Mononuclear cell (primary cell): ENCODE data around the gene SLC30A3. TPM values are rescaled to one million over a fixed set of nuclear protein-coding genes. Genes with fewer than 3 reads are reported as not detected.

ENCODE experiments used
- H3K27me3 ChIP-seq: 2 replicates; pipeline ENCODE4 v1.6.0; 2011; ENCODE audit warnings: low read length, control low read depth; ENCODE audit not compliant: insufficient read depth
- H3K4me1 ChIP-seq: 2 replicates; pipeline ENCODE4 v1.5.1; 2011; ENCODE audit warnings: mild to moderate bottlenecking, low read length, control low read depth; ENCODE audit not compliant: insufficient read depth
- H3K4me3 ChIP-seq: 2 replicates; pipeline ENCODE4 v1.5.1; 2011; ENCODE audit warnings: mild to moderate bottlenecking, low read length, moderate library complexity
- H3K9me3 ChIP-seq: 2 replicates; pipeline ENCODE4 v1.5.1; 2011; ENCODE audit warnings: low read depth, mild to moderate bottlenecking, control low read depth, low read length
- total RNA-seq: library from RNA; depleted of rRNA; stranded (reverse); fragments of >200 nt; gene quantifications from one replicate; pipeline ENCODE4 v1.2.3, GENCODE V29; 2012

The SLC30A3 gene
- total RNA-seq, 1 donor: not detected

DNA sequence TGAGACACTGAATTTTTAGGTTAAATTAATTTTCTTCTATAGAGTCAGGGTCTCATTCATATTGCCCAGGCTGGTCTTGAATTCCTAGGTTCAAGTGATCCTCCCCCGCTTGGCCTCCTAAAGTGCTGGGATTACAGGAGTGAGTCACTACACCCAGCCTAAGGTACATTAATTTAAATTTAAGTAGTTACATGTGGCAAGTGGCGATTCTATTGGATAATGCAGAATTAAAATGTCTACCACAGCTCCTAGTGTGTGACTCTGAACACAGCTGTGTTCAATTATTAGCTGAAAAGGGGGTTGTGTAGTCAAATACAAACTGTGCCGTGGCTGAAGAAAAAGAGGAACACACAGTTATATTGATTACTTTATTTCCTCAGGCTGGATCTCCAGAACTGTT, 47.9 kb downstream of the SLC30A3 start:
- Histone ChIP-seq H3K9me3 (no peaks in the 10 kb centered on the region), H3K4me1 (peaks cover 38% of the 10 kb centered on the region), H3K4me3 (no peak overlapping the region)

DNA sequence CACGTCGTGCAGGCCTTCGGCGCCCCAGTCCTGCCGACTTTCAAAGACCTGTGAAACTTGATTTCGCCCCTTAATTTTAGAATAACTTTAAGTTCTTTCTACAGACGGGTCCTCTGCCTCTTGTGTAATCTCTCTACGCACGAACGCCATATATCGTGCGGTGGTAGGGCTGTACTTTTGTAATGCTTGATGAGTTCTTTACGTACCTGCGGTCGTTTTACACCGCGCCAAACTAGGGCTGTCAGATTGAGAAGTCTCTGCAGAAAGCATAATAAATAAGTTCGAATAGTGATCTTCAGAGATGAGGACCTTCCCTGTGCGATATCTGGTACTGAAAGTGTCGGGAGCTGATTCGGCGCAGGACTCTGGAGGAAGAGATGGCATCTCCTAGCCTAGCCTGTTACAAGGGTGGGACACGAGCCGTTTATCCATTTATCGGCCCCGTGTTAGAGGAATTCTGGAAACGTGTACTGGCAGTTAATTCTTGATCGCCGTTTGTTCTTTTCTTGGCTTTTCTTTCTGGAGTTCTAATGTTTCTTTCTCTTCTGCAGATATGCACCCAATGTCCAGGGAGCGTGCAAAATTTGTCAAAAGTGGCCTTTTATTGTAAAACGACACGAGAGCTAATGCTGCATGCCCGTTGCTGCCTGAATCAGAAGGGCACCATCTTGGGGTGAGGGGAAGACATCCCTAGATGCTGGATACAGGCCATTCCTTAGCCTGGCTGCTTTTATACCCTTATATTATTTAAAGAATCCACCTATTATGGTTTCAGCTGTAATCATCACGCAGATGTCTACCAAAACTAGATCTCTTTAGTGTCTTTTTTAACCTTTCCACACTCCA, 50.0 kb downstream of the SLC30A3 start:
- Histone ChIP-seq H3K4me3 (peak overlapping the region; percentile 91), H3K9me3 (no peaks in the 10 kb centered on the region), H3K27me3 (no peaks in the 10 kb centered on the region), H3K4me1 (peaks cover 28% of the 10 kb centered on the region)

More for the DNA sequence above, 47.9 kb downstream of the SLC30A3 start:
- no peaks in the 10 kb centered on the region for H3K27me3 ChIP-seq

DNA sequence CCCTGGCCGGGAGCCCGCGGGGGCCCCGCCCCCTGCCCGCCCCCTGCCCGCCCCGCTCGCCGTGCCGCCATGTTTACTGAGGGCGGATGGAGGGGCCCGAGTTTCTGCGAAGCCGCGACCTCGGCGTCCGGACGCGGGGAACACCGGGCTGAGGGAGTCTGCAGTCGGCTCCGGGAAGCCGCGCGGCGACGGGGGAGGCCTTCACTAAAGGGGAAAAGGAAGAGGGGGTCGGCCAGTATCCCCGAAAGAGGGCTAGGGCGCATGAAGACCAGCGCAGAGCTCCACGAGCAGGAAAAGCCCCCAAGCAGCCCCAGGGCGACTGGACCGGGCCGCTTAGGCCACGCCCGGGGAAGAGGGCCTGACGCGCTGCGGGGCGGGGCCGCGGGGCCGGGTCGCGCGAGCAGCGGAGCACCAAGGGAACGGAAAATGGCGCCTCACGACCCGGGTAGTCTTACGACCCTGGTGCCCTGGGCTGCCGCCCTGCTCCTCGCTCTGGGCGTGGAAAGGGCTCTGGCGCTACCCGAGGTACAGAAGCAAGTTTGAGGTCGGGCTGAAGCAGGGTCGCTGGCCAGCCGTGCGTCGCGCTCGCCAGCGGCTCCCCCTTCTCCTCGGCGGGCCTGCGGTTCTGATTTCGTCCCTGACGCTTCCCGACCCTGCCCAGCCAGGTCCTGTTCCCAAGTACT, 50.8 kb downstream of the SLC30A3 start, which contains the start of the genes ATRAID and SLC5A6:
ATRAID (plus strand) TSS at position 99 of the 683 bp plus-strand sequence; CDS start at position 427, 328 bp downstream.
SLC5A6 (minus strand) TSS at position 326 of the 683 bp plus-strand sequence. CDS start 4,618 bp downstream, outside the sequence.
- peaks cover 23% of the 10 kb centered on the region for H3K4me1 ChIP-seq
- no peaks in the 10 kb centered on the region for H3K27me3 ChIP-seq
- H3K4me3 ChIP-seq: peak within 1 kb of the TSS; percentile 91
- no peaks in the 10 kb centered on the region for H3K9me3 ChIP-seq

DNA sequence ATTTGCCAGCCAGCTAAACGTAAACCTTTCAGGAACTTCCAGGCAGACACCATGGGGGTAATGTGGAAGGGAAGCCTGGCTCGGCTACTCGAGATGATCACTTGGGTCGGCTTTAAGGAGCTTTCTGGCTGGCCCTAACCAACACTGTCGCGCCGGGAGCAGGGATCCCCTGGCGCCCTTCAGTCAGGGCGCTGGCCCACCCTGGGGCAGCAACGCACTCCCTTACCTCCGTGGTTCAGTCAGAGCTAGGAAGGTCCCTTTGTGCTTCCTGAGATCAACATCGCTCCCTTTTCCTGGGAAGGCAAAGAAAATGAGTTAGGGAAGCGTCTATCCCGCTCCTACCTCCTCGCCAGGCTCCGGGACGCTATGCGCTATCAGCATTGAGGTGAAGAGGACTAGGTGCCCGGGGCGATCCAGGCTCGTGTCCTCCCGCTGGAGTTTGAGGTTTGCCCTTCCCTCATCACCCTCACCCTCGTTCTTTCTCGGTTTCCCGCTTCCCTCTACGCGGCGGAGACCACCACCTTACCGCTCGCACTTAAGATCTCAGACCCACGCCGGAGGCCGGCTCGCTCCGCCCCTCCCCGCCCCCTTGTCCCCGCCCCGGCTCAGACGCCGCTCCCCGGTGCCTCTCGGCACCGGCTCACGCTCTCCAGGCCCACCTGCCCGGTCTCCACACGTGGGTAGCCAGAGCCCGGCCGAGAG, 51.5 kb downstream of the SLC30A3 start:
- H3K4me1 ChIP-seq: peaks cover 18% of the 10 kb centered on the region
- H3K27me3 ChIP-seq: no peaks in the 10 kb centered on the region
- no peaks in the 10 kb centered on the region for H3K9me3 ChIP-seq
- H3K4me3 ChIP-seq: peak overlapping the region; percentile 91

DNA sequence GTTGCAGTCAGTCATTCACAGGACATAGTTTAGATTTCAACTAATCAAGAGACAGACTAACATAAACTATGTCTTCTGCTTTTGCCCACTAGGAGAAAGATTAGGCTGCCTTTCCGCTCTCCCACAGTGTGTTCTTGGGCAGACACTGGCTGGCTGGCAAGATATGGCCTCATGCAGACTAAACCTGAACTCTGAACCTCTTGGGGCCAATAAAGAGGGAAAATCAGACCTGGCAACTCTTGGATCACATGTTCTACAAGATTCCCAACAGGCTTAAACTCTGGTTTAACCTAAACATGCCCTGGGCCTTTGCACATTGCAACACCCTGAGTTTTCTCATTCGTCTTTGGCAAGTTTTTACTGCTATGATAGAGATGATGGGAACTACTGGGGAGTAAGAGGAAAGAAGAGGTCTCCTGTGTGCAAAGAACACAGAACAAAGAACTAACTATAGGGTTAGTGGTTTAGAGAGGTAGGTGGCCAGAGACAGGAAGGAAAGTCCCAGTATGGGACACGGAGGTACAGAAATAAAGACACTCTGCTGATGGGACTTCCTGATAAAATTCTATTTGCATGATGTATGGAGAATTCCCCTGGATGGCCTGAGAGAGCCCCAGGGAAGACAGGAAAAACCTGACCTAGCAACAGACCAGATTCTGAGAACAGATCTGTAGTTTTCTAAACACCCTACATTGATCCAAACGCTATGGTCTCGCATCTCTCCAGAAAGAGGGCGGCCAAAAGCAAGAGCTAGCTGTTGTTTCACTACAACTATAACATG, 53.0 kb downstream of the SLC30A3 start:
- Histone ChIP-seq H3K4me1 (peaks cover 18% of the 10 kb centered on the region), H3K4me3 (no peak overlapping the region), H3K27me3 (no peaks in the 10 kb centered on the region), H3K9me3 (no peaks in the 10 kb centered on the region)

DNA sequence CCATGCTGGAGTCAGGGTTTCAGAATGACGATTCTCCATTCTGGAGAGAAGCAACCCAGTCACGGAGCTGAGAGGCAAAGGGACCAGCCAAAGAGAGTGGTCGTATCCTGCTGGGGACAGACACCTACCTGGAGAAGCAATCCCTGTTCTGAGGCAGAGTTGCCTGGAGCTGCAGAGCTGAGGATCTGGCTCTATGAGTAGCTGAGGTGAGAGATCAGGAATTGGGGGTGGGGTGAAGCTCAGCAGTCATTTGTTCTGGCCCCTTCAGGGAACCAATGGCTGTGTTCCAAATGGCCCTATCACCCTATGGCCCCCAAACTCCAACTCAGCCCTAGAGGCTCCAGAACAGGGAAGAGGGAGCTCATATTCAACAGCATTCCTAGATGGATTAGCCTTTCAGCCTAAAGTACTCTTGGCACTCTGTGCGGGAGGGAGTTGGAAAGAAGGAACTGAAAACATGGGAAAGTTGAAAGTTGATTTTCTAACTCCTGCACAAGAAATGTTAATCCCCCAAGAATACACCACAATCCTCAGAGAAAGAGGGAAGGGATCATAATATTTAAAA, 54.3 kb downstream of the SLC30A3 start:
- no peak overlapping the region for H3K4me3 ChIP-seq
- peaks cover 16% of the 10 kb centered on the region for H3K4me1 ChIP-seq
- no peaks in the 10 kb centered on the region for H3K27me3 ChIP-seq
- H3K9me3 ChIP-seq: no peaks in the 10 kb centered on the region

GRCh38 chr2:27206346-27206745, 56.5 kb downstream of the SLC30A3 start:
- peaks cover 5% of the 10 kb centered on the region for H3K4me1 ChIP-seq
- no peaks in the 10 kb centered on the region for H3K27me3 ChIP-seq
- no peak overlapping the region for H3K4me3 ChIP-seq
- H3K9me3 ChIP-seq: no peaks in the 10 kb centered on the region

GRCh38 chr2:27205206-27205605, 57.6 kb downstream of the SLC30A3 start:
- no peaks in the 10 kb centered on the region for H3K27me3 ChIP-seq
- H3K4me3 ChIP-seq: no peak overlapping the region
- no peaks in the 10 kb centered on the region for H3K9me3 ChIP-seq

DNA sequence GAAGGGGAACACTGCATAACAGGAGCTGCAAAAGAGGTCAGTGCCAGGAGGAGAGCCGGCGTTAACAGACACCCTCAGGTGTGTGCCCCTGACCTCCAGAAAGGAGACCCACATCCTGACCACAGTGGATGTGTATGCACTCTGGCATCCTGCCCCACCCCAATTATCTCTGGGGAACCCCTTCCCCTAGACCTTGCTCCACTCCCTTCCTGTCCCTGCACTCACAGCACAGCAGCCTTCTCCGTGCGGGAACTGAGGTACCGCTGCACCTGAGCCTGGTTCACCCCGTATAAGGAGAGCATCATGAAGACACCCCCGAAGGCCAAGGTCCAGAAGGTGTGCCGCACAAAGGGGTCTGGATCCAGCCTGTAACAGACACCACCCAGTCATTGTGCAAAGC, 58.3 kb downstream of the SLC30A3 start:
- no peak overlapping the region for H3K4me3 ChIP-seq
- no peaks in the 10 kb centered on the region for H3K27me3 ChIP-seq
- H3K9me3 ChIP-seq: no peaks in the 10 kb centered on the region
- no peaks in the 10 kb centered on the region for H3K4me1 ChIP-seq

More at GRCh38 chr2:27205206-27205605, 57.6 kb downstream of the SLC30A3 start:
- H3K4me1 ChIP-seq: no peaks in the 10 kb centered on the region

DNA sequence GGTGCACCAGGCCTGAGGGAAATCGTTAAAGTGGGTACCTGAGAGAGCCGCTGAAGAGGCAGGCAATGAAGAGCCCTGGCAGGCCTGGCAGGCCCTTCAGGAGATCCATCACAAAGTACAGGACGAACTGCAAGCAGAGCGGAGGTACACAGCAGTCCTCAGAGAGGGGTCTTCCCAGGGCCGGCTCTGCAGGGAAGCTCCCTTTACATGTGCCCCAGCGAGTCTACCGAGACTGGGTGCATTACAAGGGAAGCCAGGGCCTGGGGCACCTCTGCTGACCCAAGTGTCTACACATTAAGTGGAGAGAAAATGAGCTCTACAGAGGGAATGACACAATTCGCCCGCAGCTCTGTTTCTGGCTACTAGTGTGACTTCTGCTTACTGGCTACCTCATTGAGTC, 59.1 kb downstream of the SLC30A3 start:
- no peak overlapping the region for H3K4me3 ChIP-seq
- no peaks in the 10 kb centered on the region for H3K9me3 ChIP-seq
- no peaks in the 10 kb centered on the region for H3K27me3 ChIP-seq
- H3K4me1 ChIP-seq: no peaks in the 10 kb centered on the region

Other genes starting within 250 kb of the SLC30A3 start
- gene TMEM214, start 230.1 kb downstream of the SLC30A3 start, total RNA-seq: 10.7 TPM
- gene AGBL5, start 211.4 kb downstream of the SLC30A3 start, total RNA-seq: 8.9 TPM
- 222 TPM for gene OST4, start 191.4 kb downstream of the SLC30A3 start, total RNA-seq
- gene EMILIN1, start 184.4 kb downstream of the SLC30A3 start, total RNA-seq: 0.63 TPM
- gene KHK, start 176.3 kb downstream of the SLC30A3 start, total RNA-seq: 0.52 TPM
- gene CGREF1, start 143.9 kb downstream of the SLC30A3 start, total RNA-seq: 0.10 TPM
- 0.10 TPM for gene ABHD1, start 139.2 kb downstream of the SLC30A3 start, total RNA-seq
- gene PREB, start 128.4 kb downstream of the SLC30A3 start, total RNA-seq: 11.0 TPM
- gene PRR30, start 123.6 kb downstream of the SLC30A3 start, total RNA-seq: not detected
- gene TCF23, start 114.0 kb downstream of the SLC30A3 start, total RNA-seq: not detected
- 96.4 TPM for gene ATRAID, start 51.0 kb downstream of the SLC30A3 start, total RNA-seq
- 48.4 TPM for gene SLC5A6, start 50.8 kb downstream of the SLC30A3 start, total RNA-seq
- gene CAD, start 45.7 kb downstream of the SLC30A3 start, total RNA-seq: 5.7 TPM
- gene DNAJC5G, start 12.4 kb upstream of the SLC30A3 start, total RNA-seq: not detected
- not detected for gene TRIM54, start 19.4 kb upstream of the SLC30A3 start, total RNA-seq
- not detected for gene UCN, start 45.4 kb upstream of the SLC30A3 start, total RNA-seq
- 30.5 TPM for gene MPV17, start 60.0 kb upstream of the SLC30A3 start, total RNA-seq
- gene GTF3C2, start 93.7 kb upstream of the SLC30A3 start, total RNA-seq: 45.0 TPM
- gene EIF2B4, start 107.3 kb upstream of the SLC30A3 start, total RNA-seq: 8.8 TPM
- 54.8 TPM for gene SNX17, start 107.6 kb upstream of the SLC30A3 start, total RNA-seq
- 11.5 TPM for gene ZNF513, start 117.7 kb upstream of the SLC30A3 start, total RNA-seq
- gene PPM1G, start 146.5 kb upstream of the SLC30A3 start, total RNA-seq: 31.6 TPM
- gene NRBP1, start 165.6 kb upstream of the SLC30A3 start, total RNA-seq: 126 TPM
- 0.52 TPM for gene KRTCAP3, start 179.3 kb upstream of the SLC30A3 start, total RNA-seq
- gene IFT172, start 226.7 kb upstream of the SLC30A3 start, total RNA-seq: 5.9 TPM
- 0.10 TPM for gene FNDC4, start 232.2 kb upstream of the SLC30A3 start, total RNA-seq
- gene GCKR, start 233.8 kb upstream of the SLC30A3 start, total RNA-seq: not detected